Gastrocnemius medialis (tissue), 4 donors: ENCODE results near the gene ANKRD17. TPM values are rescaled to one million over a fixed set of nuclear protein-coding genes. Genes with fewer than 3 reads are reported as not detected.
"Not testable (repeated sequence)": the region's sequence is repeated elsewhere in the genome, so short reads cannot be mapped to it uniquely, and the experiment has no call there.

Experiments
- ATAC-seq, 2 donors: fragments of 150-250 bp; one replicate each; pipeline ENCODE4 v1.9.1; 2016
- DNase-seq, 2 donors: peaks; one replicate each; pipeline ENCODE4 v3.0.0-alpha.2; 2019
- H3K27ac ChIP-seq, 4 donors: fragments of 200-600 bp; sonication (generic); 1 replicate in 1 of 4; 2 replicates in 3 of 4; pipeline ENCODE4 v1.5.1; 2016 to 2018; ENCODE audit warnings: mild to moderate bottlenecking in 2 of 4, moderate library complexity in 1 of 4
- H3K27me3 ChIP-seq, 3 donors: fragments of 200-600 bp; sonication (generic) in 2 of 3; 1 replicate in 1 of 3; 2 replicates in 2 of 3; pipeline versions ENCODE4 v1.5.1 to v1.6.0; 2016 to 2019; ENCODE audit warnings: mild to moderate bottlenecking in 1 of 3, moderate library complexity in 1 of 3
- H3K36me3 ChIP-seq, 2 donors: fragments of 200-600 bp; sonication (generic) in 1 of 2; one replicate each; pipeline ENCODE4 v1.5.1; 2017 to 2018
- H3K4me1 ChIP-seq, 2 donors: fragments of 200-600 bp; sonication (generic) in 1 of 2; one replicate each; pipeline ENCODE4 v1.5.1; 2016 to 2017; ENCODE audit warnings: mild to moderate bottlenecking in 2 of 2
- H3K4me3 ChIP-seq, 4 donors: fragments of 200-600 bp; sonication (generic) in 3 of 4; 1 replicate in 1 of 4; 2 replicates in 3 of 4; pipeline ENCODE4 v1.5.1; 2016 to 2019; ENCODE audit warnings: mild to moderate bottlenecking in 2 of 4
- H3K9me3 ChIP-seq, 3 donors: fragments of 200-600 bp; sonication (generic) in 2 of 3; 1 replicate in 1 of 3; 2 replicates in 2 of 3; pipeline ENCODE4 v1.5.1; 2016 to 2019
- CTCF ChIP-seq, 5 experiments: fragments of 450-650 bp in 3 of 5; fragments of 200-600 bp in 2 of 5; sonication (generic) in 2 of 5; IDR thresholded peaks in 4 of 5; conservative IDR thresholded peaks in 1 of 5; 1 replicate in 4 of 5; 2 replicates in 1 of 5; pipeline ENCODE4 v1.5.1; 2016 to 2019; ENCODE audit warnings: antibody characterized with exemption in 5 of 5, mild to moderate bottlenecking in 3 of 5, moderate library complexity in 3 of 5
- POLR2A ChIP-seq, 2 donors: fragments of 450-650 bp; IDR thresholded peaks; one replicate each; pipeline ENCODE4 v1.6.1; 2017; ENCODE audit warnings: antibody characterized with exemption in 2 of 2, mild to moderate bottlenecking in 2 of 2, moderate library complexity in 2 of 2
- in situ Hi-C, 4 donors: fragments of 200-750 bp; cut with MboI; loops; one replicate each; pipeline versions ENCODE4 v1.15.0 to v1.8.0; 2017; ENCODE audit warnings: low sequenced_read_pairs in 4 of 4
- intact Hi-C: fragments of 100-400 bp; cut with DNase I; formaldehyde crosslinking; loops from one replicate; pipeline ENCODE4 v1.15.1; 2023; ENCODE audit warnings: low total_unique reads
- total RNA-seq, 4 donors: library from RNA; depleted of rRNA; stranded (reverse); fragments of >200 nt; gene quantifications; one replicate each; pipeline versions ENCODE4 v1.1.0 to v1.2.3, GENCODE V29; 2016

Gene ANKRD17
- total RNA-seq, 4 donors from 2014 or later, result 40.8 to 68.5 (median 54.8) TPM

GRCh38 chr4:73205482-73205881 lies 53.1 kb downstream of the ANKRD17 start:
- ATAC-seq, result peak in 1 of 2 donors; percentile 77

GRCh38 chr4:73203976-73204375 lies 54.6 kb downstream of the ANKRD17 start:
- ATAC-seq, H3K36me3 ChIP-seq, H3K27ac ChIP-seq, H3K9me3 ChIP-seq, in situ Hi-C loops, H3K27me3 ChIP-seq, H3K4me3 ChIP-seq, intact Hi-C loops, DNase-seq: not testable (repeated sequence)
- peaks cover 36 to 38% of the 10 kb centered on the region in 2 donors for H3K4me1 ChIP-seq

More at GRCh38 chr4:73205482-73205881, 53.1 kb downstream of the ANKRD17 start:
- Histone ChIP-seq H3K9me3 (no peaks in the 10 kb centered on the region), H3K4me3 (no peak overlapping the region), H3K36me3 (no peaks in the 10 kb centered on the region), H3K27me3 (no peaks in the 10 kb centered on the region), H3K27ac (peak overlapping the region in 2 of 4 donors; percentile 20 to 40), H3K4me1 (peaks cover 23 to 29% of the 10 kb centered on the region in 2 donors)
- in situ Hi-C loops (no loop called here), intact Hi-C loops (no loop called here)
- no peak for TF ChIP-seq POLR2A (IDR thresholded peaks at IDR 0.05)
- DNase-seq, result no peak

GRCh38 chr4:73197220-73197619 lies 61.4 kb downstream of the ANKRD17 start:
- no peak overlapping the region for H3K27ac ChIP-seq
- peaks cover 16 to 32% of the 10 kb centered on the region in 2 donors for H3K4me1 ChIP-seq
- H3K4me3 ChIP-seq, result no peak overlapping the region
- in situ Hi-C loops (no loop called here), intact Hi-C loops (no loop called here)
- no peaks in the 10 kb centered on the region for H3K27me3 ChIP-seq
- no peak for DNase-seq
- ATAC-seq, result no peak
- H3K9me3 ChIP-seq, result no peaks in the 10 kb centered on the region
- no peaks in the 10 kb centered on the region for H3K36me3 ChIP-seq
- TF ChIP-seq CTCF (IDR thresholded peaks at IDR 0.05 in 4 of 5, conservative IDR thresholded peaks at IDR 0.05 in 1 of 5), result no peak
- TF ChIP-seq POLR2A (IDR thresholded peaks at IDR 0.05), result no peak

- Histone ChIP-seq H3K27me3 (no peaks in the 10 kb centered on the region), H3K27ac (no peak overlapping the region), H3K4me3 (no peak overlapping the region), H3K9me3 (no peaks in the 10 kb centered on the region), H3K36me3 (no peaks in the 10 kb centered on the region), H3K4me1 (peaks cover 3 to 8% of the 10 kb centered on the region in 2 donors)
- in situ Hi-C loops, result no loop called here
- TF ChIP-seq CTCF (IDR thresholded peaks at IDR 0.05 in 4 of 5, conservative IDR thresholded peaks at IDR 0.05 in 1 of 5) (no peak), POLR2A (IDR thresholded peaks at IDR 0.05) (no peak)
- intact Hi-C loops, result no loop called here
- DNase-seq, result no peak
- no peak for ATAC-seq
Observed at GRCh38 chr4:73194064-73194463, 64.5 kb downstream of the ANKRD17 start.

- Histone ChIP-seq H3K9me3 (no peaks in the 10 kb centered on the region), H3K36me3 (no peaks in the 10 kb centered on the region), H3K4me1 (peaks cover 0 to 4% of the 10 kb centered on the region in 2 donors), H3K27me3 (no peaks in the 10 kb centered on the region), H3K4me3 (no peak overlapping the region), H3K27ac (no peak overlapping the region)
- in situ Hi-C loops (no loop called here), intact Hi-C loops (no loop called here)
- TF ChIP-seq CTCF (IDR thresholded peaks at IDR 0.05 in 4 of 5, conservative IDR thresholded peaks at IDR 0.05 in 1 of 5) (no peak), POLR2A (IDR thresholded peaks at IDR 0.05) (no peak)
- ATAC-seq (no peak), DNase-seq (no peak)
Observed at GRCh38 chr4:73193659-73194058, 64.9 kb downstream of the ANKRD17 start.

- Histone ChIP-seq H3K27ac (no peak overlapping the region), H3K9me3 (no peaks in the 10 kb centered on the region), H3K36me3 (no peaks in the 10 kb centered on the region), H3K4me3 (no peak overlapping the region), H3K27me3 (no peaks in the 10 kb centered on the region), H3K4me1 (no peaks in the 10 kb centered on the region)
- intact Hi-C loops, result no loop called here
- in situ Hi-C loops, result no loop called here
- no peak for TF ChIP-seq POLR2A (IDR thresholded peaks at IDR 0.05)
- TF ChIP-seq CTCF (IDR thresholded peaks at IDR 0.05 in 4 of 5, conservative IDR thresholded peaks at IDR 0.05 in 1 of 5), result no peak
- ATAC-seq (no peak), DNase-seq (no peak)
Observed at GRCh38 chr4:73193155-73193554, 65.4 kb downstream of the ANKRD17 start.
